Activated T-cell treated with anti-CD3 and anti-CD28 coated beads for 24 hours (primary cell): ENCODE data around the gene CPXM1.

Experiments used
- DNase-seq: peaks from one replicate; pipeline ENCODE4 v3.0.0-alpha.2; 2020; ENCODE audit warnings: low read depth

The CPXM1 gene

GRCh38 chr20:2748551-2749342, 51.7 kb downstream of the CPXM1 start:
- DNase-seq, result no peak

DNA sequence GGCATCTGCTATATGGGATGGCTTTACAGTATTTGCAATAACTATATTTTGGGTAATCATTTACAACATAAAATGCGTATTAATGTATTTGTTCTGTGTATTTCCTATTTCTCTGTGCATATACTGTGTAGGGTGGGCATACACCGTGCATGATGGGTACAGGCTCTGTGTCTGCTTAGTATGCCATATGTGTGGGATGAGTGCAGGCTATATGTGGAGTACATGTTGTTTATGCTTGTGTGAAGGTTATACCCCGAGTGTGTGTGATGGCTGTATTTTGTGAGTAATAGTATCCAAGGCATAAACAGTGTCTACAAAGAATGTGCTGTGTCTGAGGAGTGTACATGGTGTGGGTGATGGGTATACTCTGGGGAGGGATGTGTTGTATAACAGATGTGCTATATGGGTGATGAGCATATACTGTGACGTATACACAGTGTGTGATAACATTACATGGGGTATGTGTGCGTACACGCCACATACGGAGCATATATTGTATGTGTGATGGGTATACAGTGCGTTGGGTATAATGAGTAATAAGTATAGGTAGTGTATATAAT, 52.7 kb downstream of the CPXM1 start:
- DNase-seq, result no peak

DNA sequence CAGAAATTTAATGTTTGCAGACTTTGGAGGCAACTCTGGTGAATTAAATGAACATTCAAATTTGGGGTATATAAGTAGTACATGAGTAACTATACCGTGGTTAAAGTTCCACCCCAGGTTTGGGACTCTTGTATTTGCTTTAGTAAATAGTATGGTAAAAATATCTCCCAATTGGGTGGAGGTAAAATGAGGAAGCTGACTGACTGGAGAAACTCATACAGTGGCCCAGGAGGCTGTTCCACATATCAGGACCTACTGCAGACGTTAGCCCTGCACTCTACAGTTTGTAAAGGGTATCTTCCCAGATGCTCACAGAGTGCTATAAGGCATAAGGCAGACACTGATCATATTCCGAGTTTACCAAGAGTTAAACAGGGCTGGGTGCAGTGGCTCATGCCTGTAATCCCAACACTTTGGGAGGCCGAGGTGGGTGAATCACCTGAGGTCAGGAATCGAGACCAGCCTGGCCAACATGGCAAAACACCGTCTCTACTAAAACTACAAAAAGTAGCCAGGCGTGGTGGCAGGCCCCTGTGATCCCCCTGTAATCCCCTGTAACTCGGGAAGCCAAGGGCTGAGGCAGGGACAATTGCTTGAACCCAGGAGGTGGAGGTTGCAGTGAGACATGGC, 53.7 kb downstream of the CPXM1 start:
- no peak for DNase-seq

DNA sequence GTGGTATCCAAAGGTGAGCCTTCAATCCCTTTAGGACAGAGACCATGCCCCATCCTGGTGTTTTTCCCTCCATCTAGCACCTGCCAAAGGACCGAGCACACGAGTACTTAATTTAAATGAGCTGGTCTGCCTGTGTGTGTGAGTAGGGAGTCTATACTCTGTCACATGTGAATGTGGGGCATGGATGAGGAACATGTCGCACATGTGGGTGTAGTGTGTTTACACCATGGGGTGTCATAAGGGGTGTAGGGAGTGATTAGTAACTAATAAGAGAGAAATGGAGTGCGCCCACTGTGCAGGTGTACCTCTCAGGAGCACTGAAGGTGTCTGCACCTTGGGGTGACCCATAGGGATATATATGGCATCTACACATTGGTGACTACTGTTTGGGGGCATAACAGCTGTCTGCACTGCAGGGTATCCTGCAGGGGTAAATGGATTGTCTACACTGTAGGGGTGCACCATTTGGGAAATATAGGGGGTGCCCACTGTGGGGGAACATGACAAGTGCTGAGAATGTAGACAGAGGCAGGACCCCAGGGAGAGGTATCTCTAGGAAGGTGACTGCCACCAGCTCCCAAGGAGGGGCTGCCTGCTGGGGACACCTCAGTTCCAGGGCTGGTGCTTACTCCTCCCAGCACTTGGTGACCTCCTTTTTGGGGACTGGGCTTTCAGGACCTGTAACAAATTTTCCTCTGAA, 54.3 kb downstream of the CPXM1 start:
- DNase-seq, result no peak

- no peak for DNase-seq
These were observed 55.1 kb downstream of the CPXM1 start for GRCh38 chr20:2745060-2745910.
